ENCODE data around the gene RPL39L. TPM values are rescaled to one million over a fixed set of nuclear protein-coding genes. Genes with fewer than 3 reads are reported as not detected.

RPL39L gene
- total RNA-seq, 4 donors from 2014 or later = 3.0 to 29.8 (median 11.6) TPM

GRCh38 chr3:187125319-187126031 is 13.8 kb downstream of the RPL39L start:
- DNase-seq (ENCODE audit: low spot score in 2 of 2) = no peak
- WGBS, 2 donors = 81 to 85% methylated on average over 6 of the region's 6 CpGs
- intact Hi-C loops (cut with DNase I; ENCODE audit: low total_unique reads) = no loop called here
- no peak overlapping the region for H3K4me3 ChIP-seq (ENCODE audit: low read depth, poor library complexity, severe bottlenecking)
- TF ChIP-seq CTCF (IDR thresholded peaks at IDR 0.05) (no peak), POLR2A (IDR thresholded peaks at IDR 0.05) (no peak)

GRCh38 chr3:187122261-187122660 is 17.0 kb downstream of the RPL39L start:
- 94 to 95% methylated on average over 1 of the region's 1 CpG for WGBS, 2 donors
- TF ChIP-seq CTCF (IDR thresholded peaks at IDR 0.05) (no peak), POLR2A (IDR thresholded peaks at IDR 0.05) (no peak)
- H3K4me3 ChIP-seq (ENCODE audit: low read depth, poor library complexity, severe bottlenecking) = no peak overlapping the region
- intact Hi-C loops (cut with DNase I; ENCODE audit: low total_unique reads) = no loop called here
- DNase-seq (ENCODE audit: low spot score in 2 of 2) = no peak

GRCh38 chr3:187120326-187120725 is 19.0 kb downstream of the RPL39L start:
- no peak overlapping the region for H3K4me3 ChIP-seq (ENCODE audit: low read depth, poor library complexity, severe bottlenecking)
- intact Hi-C loops (cut with DNase I; ENCODE audit: low total_unique reads) = no loop called here
- TF ChIP-seq CTCF (IDR thresholded peaks at IDR 0.05) (no peak), POLR2A (IDR thresholded peaks at IDR 0.05) (no peak)
- no peak for DNase-seq (ENCODE audit: low spot score in 2 of 2)
- 88 to 89% methylated on average over 2 of the region's 2 CpGs for WGBS, 2 donors

- WGBS, 2 donors = 89 to 95% methylated on average over 2 of the region's 2 CpGs
- intact Hi-C loops (cut with DNase I; ENCODE audit: low total_unique reads) = no loop called here
- TF ChIP-seq POLR2A (IDR thresholded peaks at IDR 0.05) = no peak
- TF ChIP-seq CTCF (IDR thresholded peaks at IDR 0.05) = no peak
- no peak overlapping the region for H3K4me3 ChIP-seq (ENCODE audit: low read depth, poor library complexity, severe bottlenecking)
- no peak for DNase-seq (ENCODE audit: low spot score in 2 of 2)
These were observed 24.8 kb downstream of the RPL39L start for GRCh38 chr3:187114511-187114910.

GRCh38 chr3:187112934-187113793 is 26.1 kb downstream of the RPL39L start:
- intact Hi-C loops (cut with DNase I; ENCODE audit: low total_unique reads) = no loop called here
- no peak overlapping the region for H3K4me3 ChIP-seq (ENCODE audit: low read depth, poor library complexity, severe bottlenecking)
- TF ChIP-seq CTCF (IDR thresholded peaks at IDR 0.05) (no peak), POLR2A (IDR thresholded peaks at IDR 0.05) (no peak)
- WGBS, 2 donors = 29 to 42% methylated on average over 2 of the region's 2 CpGs
- no peak for DNase-seq (ENCODE audit: low spot score in 2 of 2)
